GM18505 (cell line): ENCODE measurements around the gene SLC12A9.
A peak's percentile ranks its signal among the peaks of the same experiment; 100 is the strongest.

Experiments
- ATAC-seq: cut with Tn5 transposase; IDR thresholded peaks from one replicate; pipeline ENCODE4 v1.9.1; 2021; ENCODE audit not compliant: unreplicated experiment
- POLR2A ChIP-seq: IDR thresholded peaks from 4 replicates; pipeline ENCODE4 v1.6.1; 2011; ENCODE audit warnings: borderline replicate concordance; ENCODE audit not compliant: insufficient read depth, insufficient read length; ENCODE audit errors: extremely low read depth

Gene SLC12A9

GRCh38 chr7:100860702-100861615 lies 8.4 kb downstream of the SLC12A9 start:
- no peak for TF ChIP-seq POLR2A
- ATAC-seq = no peak

- no peak for ATAC-seq
- no peak for TF ChIP-seq POLR2A
Measured at GRCh38 chr7:100861616-100861985, 9.1 kb downstream of the SLC12A9 start.

- TF ChIP-seq POLR2A = no peak
- no peak for ATAC-seq
Measured at GRCh38 chr7:100863406-100863950, 11.0 kb downstream of the SLC12A9 start.

GRCh38 chr7:100864263-100864845 lies 11.8 kb downstream of the SLC12A9 start:
- no peak for ATAC-seq
- TF ChIP-seq POLR2A = no peak

- TF ChIP-seq POLR2A = no peak
- ATAC-seq = no peak
Measured at GRCh38 chr7:100865372-100865911, 12.9 kb downstream of the SLC12A9 start.

GRCh38 chr7:100865938-100866728 lies 13.6 kb downstream of the SLC12A9 start:
- no peak for ATAC-seq

GRCh38 chr7:100866729-100867039 lies 14.2 kb downstream of the SLC12A9 start:
- no peak for ATAC-seq

More at GRCh38 chr7:100865938-100866728, 13.6 kb downstream of the SLC12A9 start:
- no peak for TF ChIP-seq POLR2A

GRCh38 chr7:100867040-100867775 lies 14.7 kb downstream of the SLC12A9 start, which contains the start of gene TRIP6:
TSS of gene TRIP6 (plus strand) at chr7:100867387. CDS start at chr7:100867498, 111 bp downstream.
- peak; percentile 64 for TF ChIP-seq POLR2A
- ATAC-seq = no peak

More at GRCh38 chr7:100866729-100867039, 14.2 kb downstream of the SLC12A9 start:
- no peak for TF ChIP-seq POLR2A

GRCh38 chr7:100867776-100868485 lies 15.4 kb downstream of the SLC12A9 start:
- no peak for ATAC-seq
- no peak for TF ChIP-seq POLR2A

GRCh38 chr7:100873599-100874299 lies 21.2 kb downstream of the SLC12A9 start:
- ATAC-seq = no peak

GRCh38 chr7:100874300-100874576 lies 21.7 kb downstream of the SLC12A9 start:
- no peak for ATAC-seq
- TF ChIP-seq POLR2A = no peak

More at GRCh38 chr7:100873599-100874299, 21.2 kb downstream of the SLC12A9 start:
- no peak for TF ChIP-seq POLR2A
